ENCODE measurements around the gene P2RX5.

The P2RX5 gene

GRCh38 chr17:3691617-3692067 is 4.3 kb downstream of the P2RX5 start:
- in situ Hi-C loops (cut with MboI; ENCODE audit: low pct_unique_long_range_greater_than_20kb, low sequenced_read_pairs, unreplicated experiment), result no loop called here
- peak; percentile 30 for TF ChIP-seq CTCF (IDR thresholded peaks at IDR 0.05; ENCODE audit: extremely low read depth, insufficient read depth, missing control alignments)
- no peak for DNase-seq (ENCODE audit: low spot score)

DNA sequence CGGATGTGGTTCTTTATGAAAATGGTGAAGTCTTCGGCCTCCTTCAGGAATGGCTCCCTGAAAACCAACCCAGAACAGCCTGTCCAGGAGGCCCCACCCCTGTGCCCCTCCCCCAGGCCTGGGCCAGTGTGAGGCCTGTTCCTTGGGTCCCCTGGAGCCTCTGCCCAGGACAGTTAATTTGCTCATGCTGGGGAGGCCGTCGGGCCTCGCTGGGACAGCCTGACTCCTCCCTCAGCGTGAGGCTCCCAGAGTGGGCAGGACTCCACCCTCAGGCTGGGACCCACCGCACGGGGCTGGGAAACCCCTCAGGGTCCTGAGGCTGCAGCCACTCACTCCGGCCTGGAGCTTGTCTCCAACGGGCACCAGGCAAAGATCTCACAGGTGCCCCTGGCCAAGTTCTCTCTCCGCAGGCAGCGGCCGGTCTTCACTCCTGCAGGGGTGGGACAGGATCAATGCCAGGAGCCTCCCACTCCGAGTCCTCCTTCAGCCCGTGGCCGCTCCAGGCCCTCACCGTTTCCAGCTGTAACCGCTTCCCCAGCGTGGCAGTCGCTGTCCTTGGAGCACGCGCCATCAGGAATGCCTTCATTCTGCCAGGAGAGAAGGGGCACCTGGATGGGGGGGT is 5.8 kb downstream of the P2RX5 start:
- in situ Hi-C loops (cut with MboI; ENCODE audit: low pct_unique_long_range_greater_than_20kb, low sequenced_read_pairs, unreplicated experiment), result no loop called here
- no peak for DNase-seq (ENCODE audit: low spot score)
- TF ChIP-seq CTCF (IDR thresholded peaks at IDR 0.05; ENCODE audit: extremely low read depth, insufficient read depth, missing control alignments), result no peak

DNA sequence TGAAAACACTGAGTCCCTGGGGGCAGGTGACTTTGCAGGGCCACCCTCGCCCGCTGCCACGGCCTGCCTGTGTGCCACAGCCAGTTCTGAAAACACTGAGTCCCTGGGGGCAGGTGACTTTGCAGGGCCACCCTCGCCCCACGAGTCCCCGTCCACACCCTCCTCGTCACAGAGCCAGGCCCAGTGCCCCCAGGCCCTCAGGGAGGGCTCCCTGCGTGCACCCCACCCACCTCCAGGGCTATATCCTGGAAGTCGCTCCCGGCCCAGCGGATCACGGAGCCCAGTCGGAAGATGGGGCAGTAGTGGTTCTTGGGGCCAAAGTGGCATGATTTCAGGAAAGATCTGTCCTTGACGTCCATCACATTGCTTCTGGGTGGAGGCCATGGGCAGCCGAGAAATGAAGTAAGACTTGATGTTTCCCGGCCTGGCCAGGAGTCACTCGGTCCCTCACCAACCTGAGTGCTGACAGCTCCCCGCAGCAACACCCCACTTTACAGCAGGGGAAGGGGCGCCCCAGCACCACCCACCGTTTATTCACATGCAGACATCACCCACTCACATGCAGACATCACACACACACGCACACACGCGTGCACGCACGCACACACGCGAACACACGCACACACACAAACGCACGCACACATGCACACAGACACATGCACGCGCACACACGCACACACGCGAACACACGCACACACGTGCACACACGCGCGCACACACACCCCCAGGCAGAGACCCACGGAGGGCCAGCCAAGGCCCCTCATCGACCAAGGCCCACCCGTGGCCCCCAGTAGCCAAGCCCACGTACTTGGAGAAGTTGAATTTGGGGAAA is 6.5 kb downstream of the P2RX5 start:
- DNase-seq (ENCODE audit: low spot score), result no peak
- in situ Hi-C loops (cut with MboI; ENCODE audit: low pct_unique_long_range_greater_than_20kb, low sequenced_read_pairs, unreplicated experiment), result loop anchor here (10.0 kb wide), 1 partner anchor 45 kb away; no protein-coding TSS in a partner anchor
- TF ChIP-seq CTCF (IDR thresholded peaks at IDR 0.05; ENCODE audit: extremely low read depth, insufficient read depth, missing control alignments), result no peak

GRCh38 chr17:3688852-3689261 is 7.1 kb downstream of the P2RX5 start:
- DNase-seq (ENCODE audit: low spot score), result no peak
- in situ Hi-C loops (cut with MboI; ENCODE audit: low pct_unique_long_range_greater_than_20kb, low sequenced_read_pairs, unreplicated experiment), result loop anchor here (10.0 kb wide), 1 partner anchor 46 kb away; no protein-coding TSS in a partner anchor

GRCh38 chr17:3688027-3688553 is 7.9 kb downstream of the P2RX5 start:
- in situ Hi-C loops (cut with MboI; ENCODE audit: low pct_unique_long_range_greater_than_20kb, low sequenced_read_pairs, unreplicated experiment), result loop anchor here (10.0 kb wide), 1 partner anchor 47 kb away; no protein-coding TSS in a partner anchor
- no peak for TF ChIP-seq CTCF (IDR thresholded peaks at IDR 0.05; ENCODE audit: extremely low read depth, insufficient read depth, missing control alignments)
- no peak for DNase-seq (ENCODE audit: low spot score)

More at GRCh38 chr17:3688852-3689261, 7.1 kb downstream of the P2RX5 start:
- TF ChIP-seq CTCF (IDR thresholded peaks at IDR 0.05; ENCODE audit: extremely low read depth, insufficient read depth, missing control alignments), result no peak

- no peak for TF ChIP-seq CTCF (IDR thresholded peaks at IDR 0.05; ENCODE audit: extremely low read depth, insufficient read depth, missing control alignments)
- no peak for DNase-seq (ENCODE audit: low spot score)
- in situ Hi-C loops (cut with MboI; ENCODE audit: low pct_unique_long_range_greater_than_20kb, low sequenced_read_pairs, unreplicated experiment), result loop anchor here (10.0 kb wide), 1 partner anchor 50 kb away; no protein-coding TSS in a partner anchor
Observed at GRCh38 chr17:3685174-3685573, 10.8 kb downstream of the P2RX5 start.

Measured in GM13977 (cell line).